ENCODE measurements around the gene PTPRN2. TPM values are rescaled to one million over a fixed set of nuclear protein-coding genes. Genes with fewer than 3 reads are reported as not detected.

The PTPRN2 gene
- total RNA-seq, 1 experiment from 2014 or later, result not detected

DNA sequence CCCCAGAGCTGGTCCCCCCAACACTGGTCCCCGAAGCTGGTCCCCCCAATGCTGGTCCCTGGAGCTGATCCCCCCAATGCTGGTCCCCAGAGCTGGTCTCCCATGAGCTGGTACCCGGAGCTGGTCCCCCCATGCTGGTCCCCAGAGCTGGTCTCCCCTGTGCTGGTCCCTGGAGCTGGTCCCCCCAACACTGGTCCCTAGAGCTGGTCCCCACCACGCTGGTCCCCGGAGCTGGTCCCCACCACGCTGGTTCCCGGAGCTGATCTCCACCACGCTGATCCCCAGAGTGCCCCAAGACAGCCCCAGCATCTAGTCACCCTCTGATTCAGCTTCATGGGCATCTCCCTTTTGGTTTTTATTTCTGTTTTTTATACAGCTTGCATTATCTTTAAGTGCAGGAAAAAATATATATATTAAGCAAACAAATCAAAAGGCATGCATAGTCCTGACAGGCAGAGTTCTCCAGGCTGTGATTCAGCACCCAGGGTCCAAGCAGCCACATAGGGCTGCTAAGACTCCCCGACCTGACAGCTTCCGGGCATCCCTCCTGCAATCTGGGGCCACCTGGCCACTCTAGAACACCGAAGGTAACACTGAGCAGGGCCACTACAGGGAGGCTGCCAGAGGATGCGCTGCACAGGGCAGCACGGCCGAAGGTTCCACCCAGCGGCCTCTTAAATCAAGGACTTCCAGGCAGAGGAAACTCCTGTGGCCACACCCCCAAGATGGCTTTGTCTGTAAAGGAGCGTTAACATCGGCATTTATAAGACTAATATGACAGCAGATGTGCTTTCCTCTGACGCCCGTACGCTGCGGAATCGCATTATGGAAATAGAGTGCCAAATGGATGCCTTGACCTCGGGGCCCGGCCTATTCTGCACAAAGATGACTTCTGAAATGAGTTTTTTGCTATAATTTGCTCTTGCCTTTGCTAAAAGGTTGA lies 215.0 kb downstream of the PTPRN2 start:
- H2AFZ ChIP-seq, result no peak overlapping the region
- no peaks in the 10 kb centered on the region for H3K79me2 ChIP-seq (ENCODE audit: low read depth)
- no peak overlapping the region for H3K4me2 ChIP-seq
- H3F3A ChIP-seq (ENCODE audit: insufficient read depth, low read depth), result no peaks in the 10 kb centered on the region
- no peak overlapping the region for H3K4me3 ChIP-seq
- no peaks in the 10 kb centered on the region for H3K4me1 ChIP-seq (replicated peaks; ENCODE audit: insufficient read depth)
- H3K9me3 ChIP-seq (ENCODE audit: insufficient read depth, low read depth), result no peaks in the 10 kb centered on the region
- H3K27ac ChIP-seq, result no peak overlapping the region
- TF ChIP-seq EZH2 (IDR thresholded peaks at IDR 0.05; ENCODE audit: low read depth), result peak; percentile 26; the same call in 1 of the 2 replicates
- TF ChIP-seq, protein P1, sequence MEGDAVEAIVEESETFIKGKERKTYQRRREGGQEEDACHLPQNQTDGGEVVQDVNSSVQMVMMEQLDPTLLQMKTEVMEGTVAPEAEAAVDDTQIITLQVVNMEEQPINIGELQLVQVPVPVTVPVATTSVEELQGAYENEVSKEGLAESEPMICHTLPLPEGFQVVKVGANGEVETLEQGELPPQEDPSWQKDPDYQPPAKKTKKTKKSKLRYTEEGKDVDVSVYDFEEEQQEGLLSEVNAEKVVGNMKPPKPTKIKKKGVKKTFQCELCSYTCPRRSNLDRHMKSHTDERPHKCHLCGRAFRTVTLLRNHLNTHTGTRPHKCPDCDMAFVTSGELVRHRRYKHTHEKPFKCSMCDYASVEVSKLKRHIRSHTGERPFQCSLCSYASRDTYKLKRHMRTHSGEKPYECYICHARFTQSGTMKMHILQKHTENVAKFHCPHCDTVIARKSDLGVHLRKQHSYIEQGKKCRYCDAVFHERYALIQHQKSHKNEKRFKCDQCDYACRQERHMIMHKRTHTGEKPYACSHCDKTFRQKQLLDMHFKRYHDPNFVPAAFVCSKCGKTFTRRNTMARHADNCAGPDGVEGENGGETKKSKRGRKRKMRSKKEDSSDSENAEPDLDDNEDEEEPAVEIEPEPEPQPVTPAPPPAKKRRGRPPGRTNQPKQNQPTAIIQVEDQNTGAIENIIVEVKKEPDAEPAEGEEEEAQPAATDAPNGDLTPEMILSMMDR (conservative IDR thresholded peaks at IDR 0.05), result no peak
- intact Hi-C loops (cut with micrococcal nuclease; ENCODE audit: unreplicated experiment), result no loop called here
- no peaks in the 10 kb centered on the region for H3K36me3 ChIP-seq (ENCODE audit: low read depth)
- H4K20me1 ChIP-seq (ENCODE audit: insufficient read depth), result 0 out of 2 replicates have a peak, but pooled peaks cover 4% of the 10 kb centered on the region
- no TSS peak for BruUV-seq (replicated peaks)
- H3K9me2 ChIP-seq (ENCODE audit: insufficient read depth), result no peaks in the 10 kb centered on the region
- ChIA-PET CTCF (no interaction called here), POLR2A (ENCODE audit: unreplicated experiment) (no interaction called here)
- peaks cover 87% of the 10 kb centered on the region for H3K27me3 ChIP-seq (ENCODE audit: insufficient read depth, low read depth)
- DNase-seq, result no peak

DNA sequence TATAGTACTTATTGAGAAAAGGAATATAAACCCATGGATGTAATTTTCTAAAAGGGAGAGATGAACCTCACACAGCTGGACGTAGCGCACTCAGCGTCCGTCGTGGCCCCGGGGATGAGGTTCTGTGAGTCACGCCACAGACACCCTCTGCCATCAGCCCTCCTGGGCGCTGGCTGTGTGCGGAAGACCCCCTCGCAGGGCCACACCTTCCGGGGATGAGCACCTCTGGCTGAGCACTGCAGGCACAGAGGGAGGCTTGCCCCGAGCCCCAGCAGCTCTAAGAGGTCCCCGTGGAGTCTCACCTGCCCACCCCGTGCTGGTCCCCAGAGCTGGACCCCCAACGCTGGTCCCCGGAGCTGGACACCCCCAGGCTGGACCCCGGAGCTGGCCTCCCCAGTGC lies 215.8 kb downstream of the PTPRN2 start:
- ChIA-PET CTCF (no interaction called here), POLR2A (ENCODE audit: unreplicated experiment) (no interaction called here)
- H3K4me1 ChIP-seq (replicated peaks; ENCODE audit: insufficient read depth), result no peaks in the 10 kb centered on the region
- no peaks in the 10 kb centered on the region for H3K79me2 ChIP-seq (ENCODE audit: low read depth)
- no peak overlapping the region for H2AFZ ChIP-seq
- H4K20me1 ChIP-seq (ENCODE audit: insufficient read depth), result 0 out of 2 replicates have a peak, but pooled peaks cover 4% of the 10 kb centered on the region
- H3K9me2 ChIP-seq (ENCODE audit: insufficient read depth), result no peaks in the 10 kb centered on the region
- no TSS peak for BruUV-seq (replicated peaks)
- TF ChIP-seq, protein P1 (conservative IDR thresholded peaks at IDR 0.05), result no peak
- TF ChIP-seq EZH2 (IDR thresholded peaks at IDR 0.05; ENCODE audit: low read depth), result no peak
- H3K36me3 ChIP-seq (ENCODE audit: low read depth), result no peaks in the 10 kb centered on the region
- DNase-seq, result no peak
- no peaks in the 10 kb centered on the region for H3F3A ChIP-seq (ENCODE audit: insufficient read depth, low read depth)
- H3K27me3 ChIP-seq (ENCODE audit: insufficient read depth, low read depth), result peaks cover 89% of the 10 kb centered on the region
- no peak overlapping the region for H3K4me3 ChIP-seq
- intact Hi-C loops (cut with micrococcal nuclease; ENCODE audit: unreplicated experiment), result no loop called here
- no peak overlapping the region for H3K4me2 ChIP-seq
- H3K27ac ChIP-seq, result no peak overlapping the region
- H3K9me3 ChIP-seq (ENCODE audit: insufficient read depth, low read depth), result no peaks in the 10 kb centered on the region

DNA sequence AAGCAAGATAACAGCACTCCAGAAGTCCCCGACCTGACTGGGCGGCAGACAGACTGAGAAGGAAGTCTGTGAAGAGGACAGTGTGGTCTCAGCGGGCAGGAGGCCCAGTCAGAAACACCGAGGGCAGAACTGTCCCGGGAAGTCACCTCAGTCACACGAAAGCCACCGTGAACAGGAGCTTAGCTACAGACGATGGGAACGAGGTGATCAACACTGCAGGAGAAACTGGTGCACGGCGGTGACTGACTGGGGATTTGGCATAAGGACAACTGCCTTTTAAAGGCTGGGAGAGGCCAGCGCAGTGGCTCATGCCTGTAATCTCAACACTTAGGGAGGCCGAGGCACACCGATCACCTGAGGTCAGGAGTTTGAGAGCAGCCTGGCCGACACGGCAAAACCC lies 217.8 kb downstream of the PTPRN2 start:
- Histone ChIP-seq H3K4me1 (replicated peaks; ENCODE audit: insufficient read depth) (no peaks in the 10 kb centered on the region), H3K4me2 (no peak overlapping the region), H3K27me3 (ENCODE audit: insufficient read depth, low read depth) (peaks cover 87% of the 10 kb centered on the region), H2AFZ (no peak overlapping the region), H3K36me3 (ENCODE audit: low read depth) (no peaks in the 10 kb centered on the region), H3K9me3 (ENCODE audit: insufficient read depth, low read depth) (no peaks in the 10 kb centered on the region), H3K79me2 (ENCODE audit: low read depth) (no peaks in the 10 kb centered on the region), H3K27ac (no peak overlapping the region), H3K4me3 (no peak overlapping the region), H3K9me2 (ENCODE audit: insufficient read depth) (no peaks in the 10 kb centered on the region), H4K20me1 (ENCODE audit: insufficient read depth) (peaks cover 8% of the 10 kb centered on the region; the same call in 1 of the 2 replicates), H3F3A (ENCODE audit: insufficient read depth, low read depth) (no peaks in the 10 kb centered on the region)
- DNase-seq, result no peak
- BruUV-seq (replicated peaks), result no TSS peak
- CTCF ChIA-PET, result no interaction called here
- no peak; the same call in 1 of the 2 replicates for TF ChIP-seq EZH2 (IDR thresholded peaks at IDR 0.05; ENCODE audit: low read depth)
- TF ChIP-seq, protein P1 (conservative IDR thresholded peaks at IDR 0.05), result no peak
- POLR2A ChIA-PET (ENCODE audit: unreplicated experiment), result no interaction called here
- intact Hi-C loops (cut with micrococcal nuclease; ENCODE audit: unreplicated experiment), result no loop called here

Measured in PC-9 (cell line).